PC-3 (cell line): ENCODE measurements around the gene GHITM.
"Not testable (repeated sequence)": the region's sequence is repeated elsewhere in the genome, so short reads cannot be mapped to it uniquely, and the experiment has no call there.

Source experiments
- EZH2 ChIP-seq: fragments of 300-600 bp; sonication (generic); IDR thresholded peaks from one replicate; pipeline ENCODE4 v1.6.1; 2017; ENCODE audit warnings: antibody characterized with exemption, mild to moderate bottlenecking, low read length; ENCODE audit not compliant: unreplicated experiment
- TF ChIP-seq, protein P1 (sequence below): fragments of 300-600 bp; sonication (generic); conservative IDR thresholded peaks from 2 replicates; pipeline ENCODE4 v1.5.1; 2017; ENCODE audit warnings: antibody characterized with exemption, low read depth, mild to moderate bottlenecking, low read length

DNA sequence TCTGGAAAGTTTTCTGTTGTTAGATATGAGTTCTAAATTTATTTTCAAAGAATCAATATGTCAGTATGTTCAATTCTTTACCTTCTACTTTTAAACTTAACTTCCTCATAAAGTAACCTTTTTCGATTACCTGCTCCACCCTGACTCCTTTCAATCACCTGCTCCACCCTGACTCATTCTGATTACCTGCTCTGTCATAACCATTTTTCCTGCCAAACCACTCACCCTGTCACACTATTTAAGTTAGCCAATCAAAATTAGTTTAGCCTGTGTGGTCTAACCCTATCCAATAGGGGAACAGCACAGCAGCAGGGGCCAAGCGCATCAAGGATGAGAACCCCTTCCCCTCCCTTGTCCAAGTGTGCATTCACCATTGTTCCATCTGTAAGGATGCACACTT, 22.1 kb upstream of the GHITM start:
- TF ChIP-seq, protein P1, sequence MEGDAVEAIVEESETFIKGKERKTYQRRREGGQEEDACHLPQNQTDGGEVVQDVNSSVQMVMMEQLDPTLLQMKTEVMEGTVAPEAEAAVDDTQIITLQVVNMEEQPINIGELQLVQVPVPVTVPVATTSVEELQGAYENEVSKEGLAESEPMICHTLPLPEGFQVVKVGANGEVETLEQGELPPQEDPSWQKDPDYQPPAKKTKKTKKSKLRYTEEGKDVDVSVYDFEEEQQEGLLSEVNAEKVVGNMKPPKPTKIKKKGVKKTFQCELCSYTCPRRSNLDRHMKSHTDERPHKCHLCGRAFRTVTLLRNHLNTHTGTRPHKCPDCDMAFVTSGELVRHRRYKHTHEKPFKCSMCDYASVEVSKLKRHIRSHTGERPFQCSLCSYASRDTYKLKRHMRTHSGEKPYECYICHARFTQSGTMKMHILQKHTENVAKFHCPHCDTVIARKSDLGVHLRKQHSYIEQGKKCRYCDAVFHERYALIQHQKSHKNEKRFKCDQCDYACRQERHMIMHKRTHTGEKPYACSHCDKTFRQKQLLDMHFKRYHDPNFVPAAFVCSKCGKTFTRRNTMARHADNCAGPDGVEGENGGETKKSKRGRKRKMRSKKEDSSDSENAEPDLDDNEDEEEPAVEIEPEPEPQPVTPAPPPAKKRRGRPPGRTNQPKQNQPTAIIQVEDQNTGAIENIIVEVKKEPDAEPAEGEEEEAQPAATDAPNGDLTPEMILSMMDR = not testable (repeated sequence)
- TF ChIP-seq EZH2 = not testable (repeated sequence)
